HG03521 (cell line): Measurements from ENCODE around the gene DPP6.

Source experiments
- ATAC-seq: cut with Tn5 transposase; IDR thresholded peaks from one replicate; pipeline ENCODE4 v1.9.1; 2021; ENCODE audit warnings: mild to moderate bottlenecking, moderate library complexity; ENCODE audit not compliant: unreplicated experiment

DPP6 gene

GRCh38 chr7:154746571-154747360 is 694.6 kb downstream of the DPP6 start:
- no peak for ATAC-seq

GRCh38 chr7:154748089-154748786 is 696.0 kb downstream of the DPP6 start:
- ATAC-seq, result no peak

DNA sequence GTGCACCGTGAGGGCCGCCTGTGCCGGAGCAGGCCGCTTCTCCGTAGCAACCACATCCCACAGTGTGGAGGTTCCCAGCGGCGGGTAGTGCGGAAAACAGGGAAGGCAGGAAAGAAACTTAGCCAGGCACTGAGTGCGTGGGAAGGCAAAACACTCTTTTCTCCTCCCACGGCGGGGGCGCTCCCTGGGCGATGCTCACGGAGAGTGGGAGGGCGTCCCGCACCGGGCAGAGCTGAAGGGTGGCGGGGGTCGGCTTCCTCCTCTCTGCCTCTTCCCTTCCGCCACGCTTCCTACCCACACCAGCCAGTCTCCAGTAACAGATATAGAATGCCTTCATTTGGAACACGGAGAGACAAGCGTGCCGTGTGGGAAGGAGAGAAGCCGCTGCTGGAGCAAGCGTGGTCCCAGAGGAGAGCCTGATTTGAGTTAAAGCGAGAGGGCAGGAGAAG is 698.2 kb downstream of the DPP6 start:
- no peak for ATAC-seq

- ATAC-seq, result no peak
Observed at GRCh38 chr7:154753226-154753625, 701.0 kb downstream of the DPP6 start.

- no peak for ATAC-seq
Observed at GRCh38 chr7:154757756-154758155, 705.6 kb downstream of the DPP6 start.

DNA sequence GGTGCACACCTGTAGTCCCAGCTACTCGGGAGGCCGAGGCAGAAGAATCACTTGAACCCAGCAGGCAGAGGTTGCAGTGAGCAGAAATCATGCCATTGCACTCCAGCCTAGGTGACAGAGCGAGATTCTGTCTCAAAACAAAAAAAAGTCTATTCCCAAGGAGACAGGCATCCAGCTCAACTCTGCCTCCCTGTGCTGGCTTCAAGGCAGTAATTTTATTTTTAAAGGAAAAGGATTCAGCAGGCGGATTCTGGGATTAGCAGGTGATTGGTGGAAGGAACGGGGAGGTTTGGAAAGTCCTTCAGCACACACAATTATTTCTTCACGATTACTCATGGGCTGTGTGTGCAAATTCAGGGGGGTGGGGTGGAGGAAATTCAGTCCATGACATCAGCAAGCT is 707.8 kb downstream of the DPP6 start:
- ATAC-seq, result no peak

DNA sequence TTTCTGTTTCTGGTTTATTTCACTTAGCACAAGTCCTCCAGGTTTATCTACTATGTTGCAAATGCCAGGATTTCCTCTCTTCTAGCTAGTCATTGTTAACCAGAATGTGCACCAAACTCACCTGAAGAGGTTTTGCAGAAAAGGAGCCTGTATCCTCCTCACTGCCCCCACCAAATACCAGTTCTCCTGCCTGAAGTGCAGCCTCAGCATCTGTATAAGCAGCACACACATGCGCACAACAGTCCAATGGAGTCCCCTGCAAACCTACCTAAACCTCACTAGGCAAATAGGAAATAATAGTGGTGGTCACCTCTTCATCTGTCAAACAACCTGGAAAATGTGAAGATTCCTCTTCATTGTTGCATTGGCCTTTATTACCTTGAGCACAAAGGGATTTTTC is 712.9 kb downstream of the DPP6 start:
- ATAC-seq, result no peak

DNA sequence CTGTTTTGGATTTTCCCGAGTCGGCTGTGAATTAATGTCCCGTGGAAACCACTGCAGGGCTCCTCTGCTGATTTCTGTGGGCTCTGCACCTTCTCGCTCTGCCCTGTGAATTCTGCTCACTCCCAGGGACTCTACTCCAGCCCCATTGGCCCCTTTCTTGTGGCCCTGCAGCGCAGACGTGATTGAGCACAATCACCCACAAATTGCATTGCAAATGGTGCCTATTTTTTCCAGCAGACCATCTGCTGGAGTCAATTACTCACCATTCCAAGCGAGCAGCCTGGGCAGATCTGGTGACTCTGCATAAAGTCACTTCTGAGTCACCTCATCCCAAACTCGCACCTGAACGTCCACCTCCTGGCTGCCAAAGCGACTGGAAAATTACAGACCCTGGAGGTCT is 714.9 kb downstream of the DPP6 start:
- ATAC-seq, result no peak

DNA sequence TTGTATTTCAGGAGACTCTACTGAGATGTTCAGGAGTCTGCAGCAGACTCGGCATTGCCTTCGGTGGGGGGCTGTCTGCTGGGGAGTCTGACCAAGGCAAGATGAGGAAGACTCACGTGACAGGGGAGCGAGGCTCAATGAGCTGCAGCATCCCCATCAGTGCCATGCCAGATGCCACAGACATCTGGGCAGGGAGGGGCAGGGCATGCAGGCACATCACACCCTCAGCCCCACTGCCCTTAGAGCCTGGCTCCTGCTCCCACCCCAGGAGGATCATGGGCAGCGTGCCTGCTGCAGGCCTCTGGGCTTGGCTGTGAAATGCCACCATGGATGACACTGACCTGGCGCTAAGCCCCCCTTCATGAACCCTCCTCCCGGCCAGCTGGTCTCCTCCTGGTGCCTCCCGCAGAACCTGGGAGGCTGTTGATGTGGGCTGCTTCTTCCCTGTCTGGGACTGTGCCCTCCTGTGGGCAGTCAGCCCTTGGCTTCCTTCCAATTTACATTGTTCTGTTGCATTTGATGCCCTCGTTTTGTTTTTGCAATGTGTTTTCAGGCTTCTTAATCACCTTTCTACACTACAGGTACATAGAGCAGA is 715.7 kb downstream of the DPP6 start:
- ATAC-seq, result no peak

GRCh38 chr7:154769001-154769400 is 716.8 kb downstream of the DPP6 start:
- no peak for ATAC-seq

GRCh38 chr7:154769527-154769926 is 717.3 kb downstream of the DPP6 start:
- no peak for ATAC-seq

- no peak for ATAC-seq
Observed at GRCh38 chr7:154770361-154770760, 718.2 kb downstream of the DPP6 start.

DNA sequence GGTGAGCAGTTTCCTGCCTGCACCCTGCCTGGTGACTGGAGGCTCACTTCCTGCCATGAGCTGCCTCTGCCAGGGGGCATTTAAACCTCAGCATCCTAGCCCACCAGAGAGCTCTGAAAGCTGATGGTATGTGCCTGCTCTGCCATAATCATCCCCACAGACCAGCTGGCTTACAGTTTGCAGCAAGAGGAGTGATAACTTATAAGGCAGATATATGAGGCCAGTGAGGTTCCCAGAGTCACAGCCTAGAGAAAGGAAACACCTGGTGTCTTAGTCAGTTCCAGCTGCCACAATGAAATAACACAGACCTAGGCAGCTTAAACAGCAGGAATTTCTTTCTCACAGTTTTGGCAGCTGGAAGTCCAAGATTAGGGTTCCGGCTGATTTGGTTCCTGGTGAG is 718.8 kb downstream of the DPP6 start:
- ATAC-seq, result no peak

DNA sequence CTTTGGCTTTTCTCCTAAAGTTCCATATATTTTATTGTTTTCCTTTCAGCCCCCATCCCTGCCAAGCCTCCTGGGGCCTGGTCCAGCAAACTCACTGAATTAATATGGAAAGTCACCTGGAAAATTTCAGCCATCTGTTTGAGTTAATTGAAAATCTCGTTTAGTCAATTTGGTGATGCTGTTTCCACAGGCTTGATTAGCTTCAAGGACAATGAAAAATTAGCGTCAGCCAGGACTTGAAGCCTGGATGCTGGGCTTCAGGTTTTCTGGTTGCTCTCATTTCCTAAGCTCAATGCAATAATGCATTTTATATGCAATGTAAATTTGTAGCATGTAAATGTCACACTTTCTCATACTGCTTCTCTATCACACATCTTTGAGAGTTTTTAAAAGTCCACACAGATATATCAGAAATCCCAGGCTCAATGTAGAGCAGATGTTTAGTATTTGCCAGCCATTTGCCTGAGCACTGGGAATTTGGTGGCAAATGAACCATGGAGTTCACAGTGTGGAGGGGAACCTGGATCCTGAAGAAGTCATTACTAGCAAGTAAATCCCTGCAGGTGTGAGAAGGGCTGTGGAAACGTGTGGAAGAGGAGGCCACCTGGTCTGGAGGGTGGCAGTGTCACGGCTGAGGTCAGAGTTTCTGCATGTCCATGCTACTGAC is 722.2 kb downstream of the DPP6 start:
- no peak for ATAC-seq

DNA sequence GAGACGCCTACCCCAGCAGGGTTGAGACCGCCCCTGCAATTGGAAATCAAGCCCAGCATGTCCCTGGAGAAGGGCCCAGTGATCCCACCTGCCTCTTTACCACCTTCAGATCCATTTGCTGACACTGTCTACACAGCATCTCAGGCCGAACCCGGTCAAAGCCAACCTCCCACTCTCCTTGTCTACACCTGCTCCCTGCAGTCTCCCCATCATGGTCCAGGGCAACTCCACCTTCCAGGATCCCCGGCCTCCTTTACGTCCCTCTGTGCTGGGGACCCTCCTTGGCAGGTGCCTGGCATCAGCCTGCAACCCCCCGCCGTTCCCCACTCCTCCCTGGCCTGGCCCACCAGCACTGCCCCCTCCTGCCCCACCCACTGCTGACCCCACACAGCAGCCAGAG is 723.5 kb downstream of the DPP6 start:
- ATAC-seq, result no peak

- ATAC-seq, result no peak
Observed at GRCh38 chr7:154776350-154776749, 724.2 kb downstream of the DPP6 start.

- ATAC-seq, result no peak
Observed at GRCh38 chr7:154777023-154777422, 724.8 kb downstream of the DPP6 start.

GRCh38 chr7:154777489-154777888 is 725.3 kb downstream of the DPP6 start:
- no peak for ATAC-seq

DNA sequence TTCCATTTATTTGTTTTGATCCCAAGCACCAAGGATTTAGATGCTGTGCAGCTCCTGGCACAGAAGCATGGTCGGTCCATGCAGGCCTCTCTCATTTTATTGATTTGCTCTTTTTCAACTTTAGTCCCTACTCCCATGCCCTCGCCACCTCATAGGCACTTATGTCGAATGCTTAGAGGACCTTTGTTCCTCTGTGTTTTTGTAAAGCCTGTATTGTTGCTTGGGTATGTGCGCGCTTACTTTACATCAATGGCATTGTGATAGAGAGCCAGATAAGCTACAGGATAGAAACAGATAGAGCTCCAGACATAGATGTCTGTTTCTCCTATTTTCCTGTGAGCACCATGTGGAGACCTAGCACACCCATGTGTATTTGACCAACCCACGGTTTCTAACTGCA is 725.7 kb downstream of the DPP6 start:
- no peak for ATAC-seq

- no peak for ATAC-seq
Observed at GRCh38 chr7:154781369-154782303, 729.4 kb downstream of the DPP6 start.
